NOMO-1 (cell line): ENCODE results near the gene IRF1.
"Not testable (repeated sequence)": the region's sequence is repeated elsewhere in the genome, so short reads cannot be mapped to it uniquely, and the experiment has no call there.

Source experiments
- DNase-seq, 2 experiments: peaks; one replicate each; lab custom pipeline; 2025; ENCODE audit not compliant: unreplicated experiment in 2 of 2; lab: John Stamatoyannopoulos, UW

IRF1 gene

GRCh38 chr5:132487841-132488555 is 2.6 kb downstream of the IRF1 start:
- DNase-seq = peak in 1 of 2 experiments; percentile 27

GRCh38 chr5:132487095-132487428 is 3.5 kb downstream of the IRF1 start:
- DNase-seq = no peak

- no peak for DNase-seq
Measured at GRCh38 chr5:132486318-132487094, 4.1 kb downstream of the IRF1 start.

- no peak for DNase-seq
Measured at GRCh38 chr5:132485641-132486317, 4.8 kb downstream of the IRF1 start.

- not testable (repeated sequence) for DNase-seq
Measured at GRCh38 chr5:132484876-132485640, 5.5 kb downstream of the IRF1 start.

GRCh38 chr5:132484391-132484725 is 6.2 kb downstream of the IRF1 start:
- DNase-seq = no peak

- DNase-seq = no peak
Measured at GRCh38 chr5:132483661-132484390, 6.7 kb downstream of the IRF1 start.

- no peak for DNase-seq
Measured at GRCh38 chr5:132483101-132483500, 7.5 kb downstream of the IRF1 start.

- no peak for DNase-seq
Measured at GRCh38 chr5:132481596-132482211, 8.9 kb downstream of the IRF1 start.

GRCh38 chr5:132480893-132481595 is 9.5 kb downstream of the IRF1 start:
- DNase-seq = no peak

- DNase-seq = no peak
Measured at GRCh38 chr5:132480546-132480892, 10.1 kb downstream of the IRF1 start.

GRCh38 chr5:132480042-132480441 is 10.5 kb downstream of the IRF1 start:
- no peak for DNase-seq

- no peak for DNase-seq
Measured at GRCh38 chr5:132479111-132479951, 11.2 kb downstream of the IRF1 start.

- DNase-seq = no peak
Measured at GRCh38 chr5:132478366-132478871, 12.2 kb downstream of the IRF1 start.

GRCh38 chr5:132477784-132478365 is 12.7 kb downstream of the IRF1 start:
- no peak for DNase-seq

GRCh38 chr5:132476876-132477781 is 13.4 kb downstream of the IRF1 start:
- DNase-seq = no peak
